C4-2B (cell line): ENCODE measurements around the gene CCDC13.

ENCODE experiments used
- ZFX ChIP-seq: fragments of 450-650 bp; IDR thresholded peaks from 2 replicates; pipeline ENCODE4 v1.6.1; 2017
- TF ChIP-seq, protein P1 (sequence below): fragments of 450-650 bp; conservative IDR thresholded peaks from 2 replicates; pipeline ENCODE4 v1.5.1; 2017; ENCODE audit warnings: mild to moderate bottlenecking

DNA sequence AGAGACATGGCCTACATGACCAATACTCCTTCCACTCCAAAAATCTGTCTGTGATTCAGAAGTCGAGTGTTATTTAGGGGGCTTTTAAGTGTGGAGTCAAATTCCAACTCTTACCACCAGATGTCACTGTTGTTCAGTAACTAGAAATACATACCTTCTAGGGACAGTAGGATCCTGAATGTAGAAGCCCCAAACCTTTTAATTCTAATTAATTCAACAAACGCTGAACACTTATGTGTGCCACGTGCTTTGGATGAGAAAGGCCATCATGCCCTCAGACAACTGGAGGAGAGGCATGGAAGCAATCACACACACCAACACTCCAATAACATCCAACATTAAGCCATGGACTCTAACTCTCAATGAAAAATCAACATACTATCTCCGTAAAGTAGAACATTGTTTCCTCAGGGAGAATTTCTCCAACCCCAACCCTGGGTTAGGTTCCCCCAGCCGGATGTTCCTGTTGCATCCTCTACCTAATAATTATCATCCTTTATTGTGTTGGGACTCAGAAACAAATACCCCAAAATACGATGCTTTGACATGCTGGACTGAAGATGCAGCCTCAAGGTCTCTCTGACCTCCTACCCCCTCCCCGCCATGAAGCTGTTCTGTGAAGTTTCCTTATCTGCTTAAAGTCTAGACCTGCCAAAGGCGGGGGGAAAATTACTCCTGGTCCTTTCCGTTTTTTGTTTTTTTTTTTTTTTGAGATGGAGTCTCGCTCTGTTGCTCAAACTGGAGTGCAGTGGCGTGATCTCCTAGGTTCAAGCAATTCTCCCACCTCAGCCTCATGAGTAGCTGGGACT is 8.0 kb upstream of the CCDC13 start:
- TF ChIP-seq, protein P1, sequence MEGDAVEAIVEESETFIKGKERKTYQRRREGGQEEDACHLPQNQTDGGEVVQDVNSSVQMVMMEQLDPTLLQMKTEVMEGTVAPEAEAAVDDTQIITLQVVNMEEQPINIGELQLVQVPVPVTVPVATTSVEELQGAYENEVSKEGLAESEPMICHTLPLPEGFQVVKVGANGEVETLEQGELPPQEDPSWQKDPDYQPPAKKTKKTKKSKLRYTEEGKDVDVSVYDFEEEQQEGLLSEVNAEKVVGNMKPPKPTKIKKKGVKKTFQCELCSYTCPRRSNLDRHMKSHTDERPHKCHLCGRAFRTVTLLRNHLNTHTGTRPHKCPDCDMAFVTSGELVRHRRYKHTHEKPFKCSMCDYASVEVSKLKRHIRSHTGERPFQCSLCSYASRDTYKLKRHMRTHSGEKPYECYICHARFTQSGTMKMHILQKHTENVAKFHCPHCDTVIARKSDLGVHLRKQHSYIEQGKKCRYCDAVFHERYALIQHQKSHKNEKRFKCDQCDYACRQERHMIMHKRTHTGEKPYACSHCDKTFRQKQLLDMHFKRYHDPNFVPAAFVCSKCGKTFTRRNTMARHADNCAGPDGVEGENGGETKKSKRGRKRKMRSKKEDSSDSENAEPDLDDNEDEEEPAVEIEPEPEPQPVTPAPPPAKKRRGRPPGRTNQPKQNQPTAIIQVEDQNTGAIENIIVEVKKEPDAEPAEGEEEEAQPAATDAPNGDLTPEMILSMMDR, result peak; percentile 81
- no peak for TF ChIP-seq ZFX
